ENCODE data around the gene SLC41A3.

SLC41A3 gene

DNA sequence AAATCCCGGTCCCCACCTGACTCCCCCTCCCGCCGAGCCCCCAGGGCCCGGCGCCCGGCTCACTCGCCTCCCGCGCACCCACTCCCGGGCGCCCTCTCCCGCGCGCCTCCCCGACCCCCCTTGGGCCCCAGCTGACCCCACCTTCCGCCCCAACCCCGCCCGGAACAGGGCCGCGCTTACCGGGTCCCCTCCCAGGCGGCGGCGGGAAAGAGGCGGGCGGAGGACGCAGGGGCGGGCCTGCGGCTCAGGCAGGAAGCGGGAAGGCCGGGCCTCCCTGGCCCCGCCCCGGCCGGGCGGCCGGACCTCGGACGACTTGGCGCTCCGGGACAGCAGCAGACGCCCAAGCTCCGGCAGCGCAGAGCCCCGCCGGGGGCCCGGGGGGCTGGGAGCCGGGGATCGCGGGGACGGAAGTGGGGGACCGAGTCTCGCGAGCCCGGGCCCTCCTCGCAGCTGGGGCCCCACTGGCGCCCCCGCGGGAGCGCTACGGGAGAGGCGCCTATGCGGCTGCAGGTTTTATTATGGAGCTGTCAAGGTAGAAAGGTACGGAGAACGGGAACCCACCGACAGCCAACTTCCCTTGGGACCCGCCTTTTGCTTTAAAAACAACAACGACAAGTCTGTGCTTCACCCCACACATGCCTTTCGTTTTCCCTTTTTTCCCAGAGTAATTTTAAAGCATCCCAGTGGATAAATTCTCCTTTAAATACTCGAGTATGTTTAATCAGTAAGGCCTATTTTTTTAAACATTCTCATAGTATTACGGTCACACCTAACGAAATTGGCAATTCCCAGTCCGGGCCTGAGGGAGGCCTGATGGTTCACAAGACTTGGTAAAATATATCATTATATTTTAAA is at the start of gene SLC41A3:
Gene SLC41A3 (minus strand): TSS at position 212 of the 855 bp plus-strand sequence. CDS start 15,905 bp downstream, outside the sequence.
- DNase-seq: peak; percentile 36

DNA sequence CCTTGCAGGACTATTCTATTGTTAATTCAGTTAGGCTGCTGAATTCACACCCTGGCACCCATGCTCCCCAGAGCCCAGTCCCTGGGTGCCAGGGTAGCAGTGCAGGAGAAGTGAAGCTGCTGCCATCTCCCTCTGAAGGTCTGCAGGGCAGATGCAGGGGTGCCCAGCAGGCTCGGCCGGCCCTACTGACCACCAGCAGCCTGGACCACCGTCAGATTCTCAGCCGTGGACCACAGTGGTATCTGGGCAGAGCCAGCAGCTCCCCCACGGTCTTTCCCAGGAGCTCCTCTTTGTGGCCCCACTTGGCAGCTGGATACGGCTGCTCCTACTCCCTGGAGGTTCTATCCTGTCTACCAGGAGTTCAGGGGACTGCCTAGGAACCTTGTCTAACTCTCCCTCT is 49.7 kb upstream of the SLC41A3 start:
- no peak for DNase-seq

- DNase-seq: no peak
Observed at GRCh38 chr3:126132751-126133511, 49.0 kb upstream of the SLC41A3 start.

DNA sequence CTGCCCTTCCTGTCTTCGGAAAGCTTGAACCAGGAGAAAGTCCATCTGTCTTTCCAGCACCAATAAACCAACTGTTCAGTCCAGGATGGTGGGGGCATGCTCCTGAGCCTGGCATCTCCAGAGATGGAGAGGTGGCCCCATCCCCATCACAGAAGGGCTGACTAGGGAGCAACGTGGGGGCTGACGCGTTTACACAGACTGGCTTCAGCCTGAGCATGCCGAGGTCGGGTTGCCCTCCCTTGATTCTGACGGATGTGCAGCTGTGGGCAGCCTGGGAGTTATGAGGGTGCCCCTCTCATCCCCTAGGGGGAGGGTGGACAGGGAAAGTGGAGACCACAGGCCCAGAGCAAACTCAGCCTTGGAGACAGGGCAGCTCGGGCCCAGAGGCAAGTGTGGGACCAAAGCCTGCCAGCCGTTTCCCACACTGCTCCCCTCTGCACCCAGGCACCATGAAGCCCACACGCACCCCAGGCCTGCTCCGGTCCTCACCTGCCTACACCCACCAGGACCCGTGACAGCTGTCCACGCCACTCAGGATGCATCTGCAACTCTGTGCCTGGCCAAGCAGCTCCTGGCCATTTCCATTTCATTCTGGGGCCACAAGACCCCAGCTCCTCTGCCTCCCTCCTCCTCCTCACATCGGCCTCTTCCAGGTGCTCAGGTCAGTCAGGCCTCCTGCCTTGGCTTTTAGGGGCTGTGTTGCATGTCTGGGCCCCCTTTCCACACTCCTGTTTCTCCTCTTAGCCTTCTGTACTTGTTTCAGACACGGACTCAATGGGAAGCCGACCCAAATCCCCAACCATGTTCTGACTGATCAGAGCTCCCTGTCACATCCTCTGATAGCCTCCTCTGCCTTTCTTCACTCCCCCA is 48.2 kb upstream of the SLC41A3 start:
- no peak for DNase-seq

- DNase-seq: no peak
Observed at GRCh38 chr3:126130981-126131745, 47.2 kb upstream of the SLC41A3 start.

- DNase-seq: no peak
Observed at GRCh38 chr3:126130081-126130855, 46.3 kb upstream of the SLC41A3 start.

DNA sequence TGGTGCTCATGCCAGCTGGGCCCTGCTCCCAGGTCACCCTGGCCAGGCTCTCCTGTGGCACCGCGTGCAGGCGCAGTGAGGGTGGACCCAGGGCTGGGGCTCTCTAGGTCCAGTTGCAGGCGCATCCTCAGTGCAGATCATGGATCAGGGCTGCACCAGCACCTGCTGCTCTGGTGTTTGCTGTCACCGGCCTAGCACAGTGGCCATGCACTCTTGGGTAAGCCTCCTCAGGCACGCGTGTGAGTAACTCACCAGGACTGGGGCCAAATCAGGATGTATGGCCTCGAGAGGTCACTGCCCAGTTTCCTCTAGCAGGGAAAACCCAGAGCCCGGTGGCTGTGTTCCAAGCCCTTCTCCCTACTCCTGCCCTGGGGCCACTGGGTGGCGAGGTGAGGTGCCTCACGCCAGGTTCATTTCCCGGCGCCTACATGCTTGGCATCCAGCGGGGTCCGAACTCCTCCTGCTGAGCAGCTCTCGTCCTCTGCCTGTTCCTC is 45.5 kb upstream of the SLC41A3 start:
- DNase-seq: no peak

DNA sequence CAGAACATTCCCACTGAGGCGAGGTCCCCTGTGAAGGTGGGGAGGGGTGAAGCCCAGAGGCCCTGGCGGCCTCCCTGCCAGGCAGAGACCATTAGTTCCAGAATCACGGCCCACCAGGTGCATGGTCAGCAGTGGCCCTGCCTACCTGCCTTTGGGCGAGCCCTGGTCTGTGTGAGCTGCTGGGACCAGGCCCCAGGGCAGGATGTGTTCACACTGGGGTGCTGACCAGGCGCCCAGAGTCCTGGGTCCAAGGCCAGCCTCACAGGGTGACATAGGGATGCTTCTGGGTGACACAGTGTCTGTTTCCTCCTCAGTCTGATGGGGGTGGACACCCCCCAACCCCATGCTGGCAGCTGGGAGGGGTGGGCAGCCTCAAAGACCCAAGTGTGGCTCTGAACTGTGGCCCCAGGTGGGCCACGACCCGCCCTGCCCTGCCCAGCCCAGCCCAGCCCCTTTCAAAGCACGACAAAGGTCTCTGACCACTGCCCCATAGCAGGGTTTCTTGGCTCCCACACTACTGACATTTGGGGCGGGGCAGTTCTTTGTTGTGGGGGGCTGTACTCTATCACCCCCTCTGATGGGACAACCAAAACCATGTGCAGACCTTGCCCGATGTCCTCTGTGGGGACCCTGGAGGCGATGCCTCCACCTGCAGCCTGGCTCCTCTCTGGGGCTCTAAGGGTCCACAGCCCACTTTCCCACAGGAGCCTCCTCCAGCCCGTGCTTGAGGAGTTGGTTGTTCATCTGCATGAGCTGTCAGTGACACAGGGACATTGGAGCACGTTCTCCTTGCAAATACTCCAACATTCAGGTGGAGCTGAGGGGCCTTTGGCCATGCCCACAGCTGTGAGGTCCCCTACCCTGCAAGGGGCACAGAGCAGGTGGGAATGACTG is 44.8 kb upstream of the SLC41A3 start:
- no peak for DNase-seq

DNA sequence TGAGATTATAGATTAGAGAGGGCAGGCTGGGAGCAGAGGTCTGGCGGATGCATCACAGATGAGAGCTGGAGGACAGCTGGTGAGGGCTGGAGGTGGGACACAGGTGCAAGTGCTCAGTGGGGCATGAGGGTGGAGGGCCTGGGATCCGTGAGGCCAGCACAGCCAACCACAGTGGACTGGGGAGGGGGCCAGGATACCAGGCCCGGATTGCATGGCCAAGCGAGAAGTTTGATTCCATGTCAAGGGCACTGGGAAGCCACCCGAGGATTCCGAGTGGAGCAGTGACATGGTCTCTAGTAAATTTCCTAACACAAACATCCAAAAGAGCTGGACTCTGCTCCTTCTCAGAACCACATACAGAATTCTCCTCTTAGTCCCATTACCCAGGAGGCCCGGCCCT is 44.0 kb upstream of the SLC41A3 start:
- no peak for DNase-seq

DNA sequence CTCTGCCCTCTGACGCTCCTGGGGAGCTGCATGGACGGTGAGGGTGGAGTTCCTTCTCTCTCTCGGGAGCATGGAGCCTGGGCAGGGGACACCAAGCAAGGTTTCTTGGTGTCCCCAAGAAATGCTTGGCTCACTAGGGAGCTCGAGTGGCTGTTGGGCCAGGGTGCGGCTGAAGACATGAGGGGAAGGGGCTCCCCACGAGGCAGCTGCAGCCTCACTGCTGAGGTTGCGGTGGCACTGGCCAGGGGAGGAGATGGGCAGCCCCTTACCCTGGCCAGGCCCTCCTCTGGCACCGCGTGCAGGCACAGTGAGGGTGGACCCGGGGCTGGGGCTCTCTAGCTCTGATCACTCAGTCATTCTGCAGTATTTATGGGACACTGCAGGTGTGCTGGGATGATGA is 43.5 kb upstream of the SLC41A3 start:
- no peak for DNase-seq

DNA sequence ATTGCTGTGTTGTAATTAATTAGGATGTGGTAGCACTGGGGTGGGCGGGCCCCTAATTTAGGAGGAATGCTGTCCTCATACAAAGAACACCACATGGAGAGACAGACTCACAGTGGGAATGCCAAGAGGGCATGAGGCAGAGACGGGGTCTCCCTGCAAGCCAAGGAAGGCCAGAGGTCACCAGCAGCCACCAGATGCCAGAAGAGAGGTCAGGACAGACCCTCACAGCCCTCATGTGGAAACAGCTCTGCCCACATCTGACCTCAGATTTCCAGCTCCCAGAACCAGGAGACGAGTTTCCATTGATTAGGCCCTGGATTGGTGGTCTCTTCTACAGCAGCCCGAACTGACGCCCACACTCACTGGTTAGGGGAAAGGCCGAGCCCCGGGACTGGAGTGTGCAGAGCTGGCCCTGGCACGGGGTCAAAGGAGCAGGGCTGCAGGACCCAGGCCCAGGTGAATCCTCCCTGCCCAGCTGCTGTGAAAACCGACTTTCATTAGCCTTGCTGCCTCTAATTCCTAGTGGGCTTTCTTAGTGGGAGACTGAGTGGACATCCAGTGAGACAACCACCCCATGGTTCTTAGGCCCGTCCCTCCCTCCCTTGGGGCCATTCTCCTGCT is 43.0 kb upstream of the SLC41A3 start:
- DNase-seq: no peak

DNA sequence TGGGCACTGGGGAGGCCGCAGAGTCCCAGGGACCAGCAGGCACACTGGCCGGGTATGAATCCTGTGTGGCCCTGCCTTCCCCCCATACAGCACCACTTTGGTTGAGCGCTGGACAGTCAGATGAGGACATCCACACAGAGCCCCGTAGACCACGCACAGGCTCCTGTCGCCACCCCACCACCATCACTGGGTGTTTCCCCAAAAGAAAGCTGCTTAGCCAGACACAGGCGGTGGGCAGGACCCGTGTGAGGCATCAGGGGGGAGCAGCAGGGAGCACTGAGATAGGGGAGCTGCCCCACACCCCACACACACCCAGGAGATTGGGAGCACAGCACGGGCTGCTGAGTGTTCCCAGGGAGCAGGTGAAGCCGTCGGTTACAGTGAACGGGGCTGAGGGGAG is 42.4 kb upstream of the SLC41A3 start:
- DNase-seq: no peak

GRCh38 chr3:126125781-126126251 is 41.9 kb upstream of the SLC41A3 start:
- no peak for DNase-seq

- no peak for DNase-seq
Observed at GRCh38 chr3:126125341-126125740, 41.4 kb upstream of the SLC41A3 start.

GRCh38 chr3:126124896-126125295 is 41.0 kb upstream of the SLC41A3 start:
- DNase-seq: no peak

DNA sequence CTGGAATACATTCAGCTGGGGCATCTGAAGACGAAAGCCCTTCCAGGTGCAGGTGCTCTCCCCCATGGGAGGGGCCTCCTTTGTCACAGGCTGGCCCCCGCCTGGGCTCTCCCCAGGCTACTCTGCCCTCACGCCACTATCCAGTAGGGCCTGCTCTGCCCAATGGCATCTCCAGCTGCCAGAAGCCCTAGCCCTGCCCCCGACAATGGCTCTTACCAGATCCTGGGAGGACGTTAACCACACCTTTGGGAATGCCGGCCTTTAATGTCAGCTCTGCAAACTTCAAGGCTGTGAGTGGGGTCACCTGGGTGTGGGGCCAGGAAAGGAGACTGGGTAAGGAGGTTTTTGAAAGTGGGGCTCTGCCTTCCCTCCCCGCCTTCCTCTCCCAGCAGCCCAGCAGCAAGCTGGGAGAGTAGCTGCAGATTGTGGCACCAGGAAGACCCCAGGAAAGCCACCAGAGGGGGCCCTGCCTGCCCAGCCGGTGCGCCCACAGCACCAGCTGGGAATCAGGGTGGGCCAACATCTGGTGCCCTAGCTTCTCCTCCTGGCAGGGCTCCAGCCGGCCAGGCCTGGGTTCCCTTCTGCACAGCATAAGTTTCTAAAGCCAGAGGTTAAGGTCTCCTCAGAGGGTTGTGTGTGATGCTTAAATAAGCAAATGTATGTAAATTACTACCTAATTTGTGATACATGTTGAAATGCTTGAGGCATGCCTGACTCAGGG is 40.4 kb upstream of the SLC41A3 start:
- DNase-seq: no peak

DNA sequence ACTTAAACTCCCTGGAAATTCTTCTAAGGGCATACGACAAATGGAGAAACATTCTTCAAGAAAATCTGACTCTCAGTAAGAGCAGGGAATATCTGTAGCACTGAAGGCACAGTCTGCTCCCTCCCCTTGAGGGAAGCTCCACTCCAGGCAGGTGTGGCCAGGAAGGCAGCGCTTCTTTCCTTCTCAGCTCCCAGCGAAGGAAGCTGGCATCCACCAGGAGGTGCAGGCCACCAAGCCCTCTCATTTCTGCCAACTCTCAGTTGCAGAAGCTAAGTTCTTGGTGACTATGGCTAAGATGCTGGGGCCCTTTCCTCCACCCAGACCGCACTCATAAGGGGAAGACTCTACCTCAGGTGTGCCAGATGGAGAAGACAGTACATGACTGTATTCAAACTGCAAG is 37.7 kb upstream of the SLC41A3 start:
- no peak for DNase-seq

GRCh38 chr3:126121074-126121473 is 37.1 kb upstream of the SLC41A3 start:
- no peak for DNase-seq

GRCh38 chr3:126119976-126120375 is 36.1 kb upstream of the SLC41A3 start:
- DNase-seq: no peak

Data from GF-D8 (cell line).